ENCODE data around the gene MTX2.
"Not testable (repeated sequence)": the region's sequence is repeated elsewhere in the genome, so short reads cannot be mapped to it uniquely, and the experiment has no call there.

The MTX2 gene

DNA sequence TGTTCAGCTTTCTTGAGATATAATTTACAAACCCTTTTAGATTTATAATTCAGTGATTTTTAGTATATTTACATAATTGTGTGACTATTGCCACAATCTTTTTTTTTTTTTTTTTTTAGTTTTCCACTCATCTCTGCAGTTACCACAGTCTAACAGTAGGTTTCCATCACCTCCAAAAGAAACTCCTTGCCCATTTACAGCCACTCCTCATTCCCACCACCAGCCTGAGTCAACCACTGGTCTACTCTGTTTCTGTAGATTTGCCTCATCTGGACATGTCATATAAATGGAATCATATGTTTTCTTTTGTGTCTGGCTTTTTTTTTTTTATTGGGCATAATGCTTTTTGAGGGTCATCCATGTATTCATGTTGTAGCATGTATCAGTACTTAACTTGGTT, 16.1 kb downstream of the MTX2 start:
- DNase-seq (ENCODE audit: low read depth in 2 of 2), result no peak

DNA sequence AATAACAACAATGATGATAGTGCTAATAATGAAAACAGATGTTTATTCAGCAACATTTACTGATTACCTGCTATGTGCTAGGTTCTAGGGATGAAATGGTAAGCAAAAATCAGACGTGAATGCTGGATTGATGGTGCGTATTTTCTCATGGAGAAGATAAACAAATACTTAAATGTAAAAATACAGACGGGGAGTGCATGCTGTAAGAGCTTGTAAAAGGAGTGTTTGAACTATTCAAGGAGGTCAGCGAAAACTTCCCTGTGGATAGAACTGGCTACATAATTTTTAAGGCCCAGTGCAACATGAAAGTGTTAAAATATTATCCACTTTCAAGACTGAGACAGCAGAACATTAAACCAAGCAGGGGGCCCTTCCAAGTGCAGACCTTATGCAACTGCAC, 22.1 kb downstream of the MTX2 start:
- DNase-seq (ENCODE audit: low read depth in 2 of 2), result no peak

DNA sequence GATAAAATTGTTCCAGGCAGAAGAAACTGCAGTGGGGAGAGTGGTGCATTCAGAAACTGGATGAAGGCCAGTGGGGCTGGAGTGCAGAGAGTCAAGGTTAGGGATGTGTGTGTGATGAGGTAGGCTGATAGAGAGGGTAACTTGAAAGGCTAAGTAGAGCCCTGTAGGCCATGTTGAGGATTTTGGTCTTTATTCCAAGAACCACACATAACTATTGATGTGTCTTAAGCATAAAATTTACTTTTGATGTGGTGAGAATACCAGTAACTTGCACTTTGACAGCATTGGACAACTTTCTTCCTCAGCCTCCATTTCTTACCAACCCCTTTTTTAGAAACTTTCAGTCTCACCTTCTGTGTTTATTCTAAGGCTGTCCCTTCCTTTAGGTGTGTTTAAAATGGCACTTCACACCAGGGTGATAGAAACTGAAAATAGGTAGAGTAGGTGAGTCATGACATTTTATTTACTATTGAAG, 22.6 kb downstream of the MTX2 start:
- no peak for DNase-seq (ENCODE audit: low read depth in 2 of 2)

DNA sequence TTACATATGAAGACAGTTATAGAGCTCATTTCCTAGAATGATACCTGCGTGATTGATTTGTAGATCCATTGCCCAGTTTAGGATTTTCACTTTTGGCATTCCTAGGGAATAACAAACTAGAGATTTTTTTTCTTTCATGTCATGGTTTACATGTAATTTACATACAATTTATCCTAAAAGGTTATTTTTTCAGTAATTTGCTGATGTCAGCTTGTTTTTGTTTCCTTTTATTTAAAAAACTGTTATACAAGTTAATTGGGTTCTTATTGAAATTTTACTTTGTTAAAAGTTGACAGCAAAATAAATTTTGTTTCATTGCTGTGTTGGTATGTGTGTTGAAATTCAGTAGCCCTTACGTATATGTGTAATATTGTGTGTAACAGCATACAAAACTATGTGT, 23.4 kb downstream of the MTX2 start:
- no peak for DNase-seq (ENCODE audit: low read depth in 2 of 2)

DNA sequence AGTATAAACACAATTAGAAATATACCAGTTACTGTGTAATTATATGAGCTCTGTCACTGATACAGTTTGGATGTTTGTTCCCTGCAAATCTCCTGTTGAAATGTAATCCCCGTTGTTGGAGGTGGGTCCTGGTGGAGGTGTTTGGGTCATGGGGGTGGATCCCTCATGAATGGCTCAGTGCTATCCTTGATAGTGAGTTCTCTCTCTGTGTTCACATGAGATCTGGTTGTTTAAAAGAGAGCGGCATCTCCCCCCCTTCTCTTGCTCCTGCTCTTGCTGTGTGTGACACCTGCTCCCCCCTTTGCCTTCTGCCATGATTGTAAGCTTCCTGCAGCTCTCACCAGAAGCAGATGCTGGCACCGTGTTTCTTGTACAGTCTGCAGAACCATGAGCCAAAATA, 24.1 kb downstream of the MTX2 start:
- DNase-seq (ENCODE audit: low read depth in 2 of 2), result no peak

DNA sequence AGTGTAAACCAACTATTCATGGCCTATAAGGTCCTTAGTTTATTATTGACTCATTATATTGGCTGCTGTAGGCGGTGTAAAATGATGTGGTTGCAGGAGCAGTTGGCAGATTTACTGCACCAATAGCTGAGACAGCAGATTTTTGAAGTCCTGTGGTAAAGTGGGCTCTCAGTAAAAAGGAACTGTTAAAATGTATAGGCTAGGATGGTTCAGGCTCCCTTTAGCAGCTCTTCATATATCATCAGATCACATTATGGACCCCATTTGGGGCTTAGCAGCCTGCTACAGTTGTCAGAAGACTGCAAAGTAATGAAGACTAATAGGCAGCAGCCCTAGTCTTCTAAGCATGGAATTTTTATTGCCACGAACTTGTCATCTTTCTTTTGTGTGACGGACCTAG, 27.8 kb downstream of the MTX2 start:
- no peak for DNase-seq (ENCODE audit: low read depth in 2 of 2)

DNA sequence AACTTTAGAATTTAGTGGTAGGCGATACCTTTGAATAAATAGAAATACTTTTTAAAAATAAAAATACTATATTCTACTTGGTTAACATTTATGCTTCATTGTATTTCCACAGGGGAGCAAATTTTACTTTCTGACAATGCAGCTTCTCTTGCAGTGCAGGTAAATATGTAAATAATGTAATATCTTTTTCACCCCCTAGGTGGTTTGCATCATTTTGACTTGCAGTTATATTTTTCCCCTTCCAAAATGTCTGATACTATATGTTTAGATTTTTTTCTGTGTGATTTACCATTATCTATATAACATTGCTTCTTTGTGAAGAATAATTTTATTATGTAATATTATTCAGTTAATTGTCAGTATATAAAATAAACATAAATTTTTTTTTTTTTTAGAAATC, 28.5 kb downstream of the MTX2 start:
- no peak for DNase-seq (ENCODE audit: low read depth in 2 of 2)

DNA sequence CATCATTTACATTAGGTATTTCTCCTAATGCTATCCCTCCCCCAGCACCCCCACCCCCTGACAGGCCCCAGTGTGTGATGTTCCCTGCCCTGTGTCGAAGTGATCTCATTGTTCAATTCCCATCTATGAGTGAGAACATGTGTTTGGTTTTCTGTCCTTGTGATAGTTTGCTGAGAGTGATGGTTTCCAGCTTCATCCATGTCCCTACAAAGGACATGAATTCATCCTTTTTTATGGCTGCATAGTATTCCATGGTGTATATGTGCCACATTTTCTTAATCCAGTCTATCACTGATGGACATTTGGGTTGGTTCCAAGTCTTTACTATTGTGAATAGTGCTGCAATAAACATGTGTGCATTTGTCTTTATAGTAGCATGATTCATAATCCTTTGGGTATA, 36.8 kb downstream of the MTX2 start:
- DNase-seq (ENCODE audit: low read depth in 2 of 2), result not testable (repeated sequence)

DNA sequence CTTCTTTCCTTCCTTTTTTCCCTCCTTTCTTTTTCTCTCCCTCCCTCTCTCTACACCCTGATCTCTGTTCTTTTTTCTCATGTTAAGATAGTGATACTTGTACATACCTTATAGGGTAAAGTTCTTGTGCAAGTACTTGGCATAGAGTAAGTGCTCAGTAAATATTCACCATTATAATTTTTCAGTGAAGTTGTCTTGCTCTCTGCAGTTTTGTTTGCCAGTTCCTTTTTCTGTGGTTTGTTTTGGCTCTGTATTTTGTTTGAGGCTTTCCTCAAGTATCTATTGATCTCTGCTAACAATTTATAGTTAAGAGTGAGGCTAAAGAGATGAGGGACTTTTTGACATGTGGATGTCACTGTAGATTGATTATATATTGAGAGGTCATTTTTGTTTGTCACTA, 48.0 kb downstream of the MTX2 start:
- no peak for DNase-seq (ENCODE audit: low read depth in 2 of 2)

DNA sequence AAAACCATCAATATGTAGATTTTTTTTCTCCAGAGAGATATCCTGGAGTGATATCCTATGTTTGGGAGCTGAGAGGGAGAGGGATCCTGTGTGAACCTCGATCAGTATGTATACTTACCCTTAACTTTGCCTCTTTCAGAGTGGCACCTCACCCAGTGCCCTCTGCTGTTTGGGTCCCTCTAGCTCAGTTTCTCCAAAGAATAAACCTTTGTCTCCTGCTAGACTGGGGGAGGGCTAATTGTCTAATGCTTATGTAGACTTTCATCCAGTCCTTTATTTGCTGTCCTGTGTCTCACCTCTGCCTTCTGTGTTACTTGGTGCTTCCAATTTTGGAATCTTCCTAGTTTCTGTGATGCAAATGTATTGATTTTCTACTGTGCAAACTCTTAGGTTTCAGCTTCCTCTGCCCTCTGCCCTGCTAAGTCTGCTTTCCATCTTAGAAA, 48.4 kb downstream of the MTX2 start:
- DNase-seq (ENCODE audit: low read depth in 2 of 2), result no peak

DNA sequence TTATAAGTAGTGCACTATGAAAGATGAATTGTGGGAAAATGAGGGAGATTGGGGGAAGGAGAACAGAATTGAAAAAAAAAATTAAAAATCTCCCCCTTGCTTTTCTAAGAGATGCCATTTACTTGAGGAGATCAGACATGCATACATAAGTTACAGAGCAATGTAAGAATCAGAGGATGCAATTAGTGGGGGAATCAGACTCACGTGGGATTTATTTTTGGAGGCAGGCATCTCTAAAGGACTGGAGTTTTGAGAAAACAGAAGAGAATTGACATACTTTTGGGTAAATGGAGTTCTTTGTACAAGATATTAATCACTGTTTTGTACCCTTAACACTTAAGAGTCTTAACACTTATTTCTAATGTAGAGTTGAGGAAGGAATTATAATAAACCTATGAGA, 52.7 kb downstream of the MTX2 start:
- no peak for DNase-seq (ENCODE audit: low read depth in 2 of 2)

DNA sequence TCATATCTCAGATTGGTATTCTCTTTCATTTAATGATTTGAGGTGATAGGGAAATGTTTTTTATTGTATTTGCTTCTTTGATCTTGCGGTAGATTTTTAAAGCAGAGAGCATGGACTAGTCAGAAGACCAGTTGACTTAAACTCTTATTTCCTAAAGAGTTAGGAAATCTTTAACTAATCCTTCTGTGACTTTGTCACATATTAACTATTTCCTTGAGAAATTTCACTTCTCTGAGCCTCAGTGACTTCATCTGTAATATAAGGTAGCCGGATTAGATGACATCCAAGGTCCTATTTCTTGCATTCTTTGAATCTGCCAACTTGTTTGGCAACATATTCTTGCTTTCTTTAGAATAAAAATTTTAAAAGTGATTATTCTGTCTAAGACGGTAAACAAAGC, 55.6 kb downstream of the MTX2 start:
- DNase-seq (ENCODE audit: low read depth in 2 of 2), result no peak

DNA sequence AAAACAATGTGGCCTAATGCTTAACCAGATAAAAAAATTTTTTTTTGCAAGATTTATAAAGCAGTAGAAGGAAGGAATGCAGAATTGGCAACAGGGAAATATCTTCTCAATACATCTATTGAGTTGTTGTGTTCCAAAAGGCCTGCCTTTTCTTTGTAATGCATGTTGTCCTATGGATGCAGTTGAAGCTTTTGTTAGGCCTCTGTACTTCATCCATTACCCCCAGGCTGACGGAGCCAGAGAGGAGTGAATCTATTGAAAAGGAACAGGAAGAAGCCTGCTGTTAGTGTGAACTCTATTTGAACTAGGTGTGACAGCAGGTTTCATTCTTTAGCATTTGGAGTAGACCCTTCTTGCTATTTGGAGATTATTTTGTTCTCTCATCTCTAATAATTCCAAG, 56.5 kb downstream of the MTX2 start:
- DNase-seq (ENCODE audit: low read depth in 2 of 2), result no peak

DNA sequence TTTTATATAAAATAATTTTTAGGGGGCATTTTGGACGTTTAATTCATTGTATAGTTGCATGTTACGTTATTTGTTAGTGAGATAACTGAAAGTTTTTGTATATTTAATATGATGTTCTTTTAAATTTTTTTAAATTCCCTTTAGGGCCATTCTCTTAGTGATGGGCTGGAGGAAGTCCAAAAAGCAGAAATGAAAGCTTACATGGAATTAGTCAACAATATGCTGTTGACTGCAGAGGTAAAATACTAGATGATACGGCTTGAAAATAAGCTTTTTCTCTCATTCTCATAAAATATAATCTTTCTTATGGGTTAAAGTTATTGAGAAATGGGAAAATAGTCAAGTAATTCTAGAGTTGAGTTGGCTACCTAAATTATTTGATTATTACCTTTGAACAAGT, 58.9 kb downstream of the MTX2 start:
- DNase-seq (ENCODE audit: low read depth in 2 of 2), result no peak

DNA sequence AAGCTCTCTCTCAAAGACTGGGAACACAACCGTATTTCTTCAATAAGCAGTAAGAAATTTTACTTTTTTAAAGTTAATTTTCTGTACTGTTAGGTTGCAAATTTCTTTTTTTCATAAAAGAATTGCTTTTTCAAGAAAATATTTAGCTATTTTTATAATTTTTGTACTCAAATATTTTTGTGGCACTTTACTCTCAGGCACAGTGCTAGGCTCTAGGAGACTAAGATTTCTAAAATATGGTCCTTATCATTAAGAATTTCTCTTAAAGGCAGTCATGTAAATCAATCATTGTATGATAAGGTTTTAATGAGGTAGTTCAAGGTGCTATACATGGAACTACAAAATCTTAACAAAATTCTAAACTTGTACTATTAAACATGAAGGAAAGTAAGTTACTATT, 61.4 kb downstream of the MTX2 start:
- DNase-seq (ENCODE audit: low read depth in 2 of 2), result no peak

DNA sequence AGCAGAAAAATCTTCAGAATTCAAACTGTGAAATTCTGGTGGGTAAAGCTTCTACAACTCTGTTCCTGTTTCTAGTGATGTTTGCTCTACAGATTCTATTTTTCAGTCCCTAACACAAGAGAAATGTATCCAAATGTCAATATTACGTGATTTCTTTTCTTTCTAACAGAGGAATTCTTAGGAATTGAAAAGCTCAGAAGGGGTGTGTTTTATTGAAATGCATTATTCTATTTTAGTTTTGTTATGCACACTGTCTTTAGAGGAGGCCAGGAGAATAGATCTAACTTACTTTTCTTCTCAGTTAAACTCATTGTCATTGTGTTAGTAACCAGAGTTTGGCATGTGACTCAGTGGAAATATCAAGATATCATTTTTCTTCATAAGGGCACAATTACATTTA, 62.4 kb downstream of the MTX2 start:
- DNase-seq (ENCODE audit: low read depth in 2 of 2), result no peak

DNA sequence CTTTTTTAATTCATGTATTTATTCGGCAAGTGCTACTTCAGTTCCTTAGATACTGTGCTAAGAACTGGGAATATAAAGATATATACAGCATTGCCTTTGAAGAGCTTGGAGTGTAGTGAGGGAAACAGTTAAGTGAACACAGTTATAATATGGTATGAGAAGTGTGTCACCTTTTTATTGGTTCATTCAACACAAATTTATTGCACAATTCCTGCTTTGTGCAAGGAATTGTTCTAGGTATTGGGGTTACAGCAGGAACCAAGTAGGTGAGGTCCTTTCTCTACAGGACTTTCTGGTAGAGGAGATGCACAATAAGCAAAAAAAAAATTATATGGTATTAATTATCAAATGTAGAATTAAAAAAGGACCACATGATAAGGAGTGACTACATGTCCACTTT, 65.5 kb downstream of the MTX2 start:
- DNase-seq (ENCODE audit: low read depth in 2 of 2), result no peak

DNA sequence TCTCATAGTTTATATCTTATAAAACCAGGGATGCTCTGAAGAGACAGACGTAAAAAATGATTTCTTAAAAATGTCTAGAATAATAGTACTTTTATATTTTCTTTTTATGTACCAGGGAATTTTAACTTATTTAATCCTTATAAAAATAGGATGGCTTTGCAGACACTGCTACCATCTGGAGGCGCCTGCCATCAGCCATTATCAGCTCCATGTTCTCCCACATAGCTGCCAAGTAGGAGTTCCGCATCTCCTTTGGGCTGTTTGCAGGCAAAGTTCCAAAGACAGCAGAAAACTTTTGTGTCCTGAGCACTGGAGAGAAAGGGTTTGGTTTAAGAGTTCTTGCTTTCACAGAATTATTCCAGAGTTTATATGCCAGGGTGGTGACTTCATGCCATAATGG, 69.2 kb downstream of the MTX2 start:
- no peak for DNase-seq (ENCODE audit: low read depth in 2 of 2)

DNA sequence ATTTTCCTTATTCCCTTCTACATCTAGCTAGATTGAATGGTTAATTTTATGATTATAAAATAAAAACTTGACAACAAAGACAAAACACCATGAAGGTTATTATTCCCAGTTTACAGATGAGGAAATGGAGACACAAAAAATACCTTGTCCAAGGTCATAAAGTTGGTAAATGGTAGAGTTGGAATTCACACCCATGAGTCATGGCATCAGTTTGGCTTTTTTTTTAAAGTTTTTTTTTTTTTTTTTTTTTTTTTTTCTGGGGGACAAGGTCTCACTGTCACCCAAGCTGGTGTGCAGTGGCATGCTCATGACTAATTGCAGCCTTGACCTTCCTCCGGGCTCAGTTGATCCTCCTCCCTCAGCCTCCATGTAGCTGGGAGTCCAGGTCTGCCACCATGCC, 70.0 kb downstream of the MTX2 start:
- DNase-seq (ENCODE audit: low read depth in 2 of 2), result no peak

DNA sequence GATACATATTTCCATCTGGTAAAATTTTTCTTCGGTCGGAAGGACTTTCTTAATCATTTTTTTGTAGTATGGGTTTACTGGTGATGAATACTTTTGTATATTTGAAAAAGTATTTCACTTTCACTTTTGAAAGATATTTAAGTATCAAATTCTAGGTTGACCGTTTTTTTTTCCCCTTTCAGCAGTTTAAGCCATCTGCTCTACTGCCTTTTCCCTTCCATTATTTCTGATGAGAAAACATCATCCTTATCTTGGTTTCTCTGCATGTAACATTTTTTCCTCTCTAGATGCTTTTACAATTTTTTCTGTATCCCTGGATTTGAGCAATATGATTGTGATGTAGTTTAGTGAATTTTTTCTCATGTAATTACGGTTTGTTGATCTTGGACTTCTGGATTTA, 87.0 kb downstream of the MTX2 start:
- DNase-seq (ENCODE audit: low read depth in 2 of 2), result no peak

DNA sequence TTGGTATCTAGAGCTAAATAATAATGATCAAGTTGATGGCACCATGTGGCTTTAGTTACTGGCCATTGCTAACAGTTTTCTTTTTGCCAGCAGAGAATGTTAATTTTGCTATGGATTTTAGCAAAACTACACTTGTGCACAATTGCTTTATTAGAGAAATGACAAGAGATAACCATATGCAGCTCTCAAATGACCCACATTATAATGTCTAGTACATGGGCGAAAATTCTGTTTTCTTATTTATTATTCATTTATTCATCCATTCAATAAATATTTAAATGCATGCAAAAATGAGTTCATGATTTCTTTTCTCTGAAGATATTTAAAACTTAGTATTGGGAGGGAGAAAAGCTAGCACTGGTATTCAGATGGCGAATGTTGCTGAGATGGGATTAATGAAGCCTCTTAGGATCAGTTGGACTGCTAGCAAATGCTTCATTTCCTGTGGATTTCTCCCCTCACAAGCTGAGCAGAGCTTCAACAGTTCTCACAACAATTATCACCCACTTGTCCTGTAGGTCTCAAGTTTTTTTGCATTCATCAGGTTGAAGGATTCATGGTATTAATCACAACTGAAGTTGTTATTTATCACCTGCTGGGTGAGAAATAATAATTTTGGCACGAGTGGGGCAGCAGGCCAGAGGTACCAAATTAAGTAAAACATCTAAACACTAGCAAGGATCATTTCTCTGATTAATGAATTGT, 95.2 kb downstream of the MTX2 start:
- no peak for DNase-seq (ENCODE audit: low read depth in 2 of 2)

DNA sequence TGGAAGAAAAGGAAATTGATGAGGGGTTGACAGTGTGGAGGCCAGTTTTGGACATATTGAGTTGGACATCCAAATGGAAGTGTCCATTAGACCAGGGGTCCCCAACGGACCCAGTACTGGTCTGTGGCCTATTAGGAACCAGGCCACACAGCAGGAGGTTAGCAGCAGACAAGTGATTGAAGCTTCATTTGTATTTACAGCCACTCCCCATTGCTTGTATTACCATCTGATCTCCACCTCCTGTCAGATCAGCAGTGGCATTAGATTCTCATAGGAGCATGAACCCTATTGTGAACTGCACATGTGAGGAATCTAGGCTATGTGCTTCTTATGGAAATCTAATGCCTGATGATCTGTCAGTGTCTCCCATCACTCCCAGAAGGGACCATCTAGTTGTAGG, 99.1 kb downstream of the MTX2 start:
- DNase-seq (ENCODE audit: low read depth in 2 of 2), result no peak

DNA sequence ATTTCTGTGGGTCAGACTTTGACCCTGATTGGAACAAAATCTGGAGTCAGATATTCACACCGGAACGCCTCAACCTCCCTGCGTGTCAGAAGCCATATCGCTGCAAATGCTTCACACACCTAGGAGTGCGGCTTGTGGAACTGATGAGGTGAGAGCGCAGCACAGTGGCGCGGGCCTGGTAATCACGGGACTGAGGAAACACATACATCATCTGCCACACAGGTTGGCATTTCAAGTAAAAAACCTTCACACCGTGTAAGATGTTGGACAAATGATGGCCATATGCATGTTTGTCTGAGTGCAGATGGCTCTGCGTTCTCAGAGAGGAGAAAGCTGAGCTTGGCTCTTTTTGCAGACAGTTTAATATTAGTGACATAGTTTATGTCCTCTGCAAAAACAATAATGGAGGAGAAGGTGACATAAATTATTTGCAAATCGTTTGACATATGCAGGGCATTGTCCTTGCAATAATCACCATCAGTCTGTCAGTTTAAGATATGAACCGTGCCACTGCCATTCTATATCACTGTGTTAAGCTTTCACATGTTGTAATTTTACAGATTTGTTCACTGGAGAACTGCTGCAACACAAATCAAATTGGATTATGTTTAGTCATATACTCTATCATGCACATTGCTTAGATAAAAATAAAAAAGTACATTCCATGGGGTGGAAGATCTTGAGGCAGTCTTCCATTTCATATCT, 101.4 kb downstream of the MTX2 start:
- no peak for DNase-seq (ENCODE audit: low read depth in 2 of 2)

DNA sequence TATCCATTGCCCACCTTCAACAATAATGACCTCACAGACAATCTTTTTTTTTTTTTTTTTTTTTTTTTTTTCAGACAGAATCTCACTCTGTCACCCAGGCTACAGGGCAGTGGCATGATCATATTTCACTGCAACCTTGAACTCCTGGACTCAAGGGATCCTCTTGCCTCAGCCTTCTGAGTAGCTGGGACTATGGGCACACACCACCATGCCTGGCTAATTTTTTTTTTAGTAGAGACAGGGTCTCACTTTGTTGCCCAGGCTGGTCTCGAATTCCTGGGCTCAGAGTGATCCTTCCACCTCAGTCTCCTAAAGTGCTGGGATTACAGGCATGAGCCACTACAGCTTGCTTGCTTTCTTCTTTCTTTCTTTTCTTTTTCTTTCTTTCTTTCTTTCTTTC, 103.9 kb downstream of the MTX2 start:
- DNase-seq (ENCODE audit: low read depth in 2 of 2), result not testable (repeated sequence)

All from stimulated activated CD8-positive, alpha-beta memory T cell treated with anti-CD3 and anti-CD28 coated beads, Interleukin-15, amount 100 ng/mL, for 4 hours (primary cell).